ENCODE results near the gene TEX48. TPM values are rescaled to one million over a fixed set of nuclear protein-coding genes. Genes with fewer than 3 reads are reported as not detected.

Gene TEX48
- total RNA-seq, 4 donors from 2014 or later = not detected

GRCh38 chr9:114666851-114667250 is 15.1 kb downstream of the TEX48 start:
- no peak for TF ChIP-seq CTCF (IDR thresholded peaks at IDR 0.05; ENCODE audit: low read depth)

GRCh38 chr9:114666401-114666800 is 15.6 kb downstream of the TEX48 start:
- no peak for TF ChIP-seq CTCF (IDR thresholded peaks at IDR 0.05; ENCODE audit: low read depth)

- TF ChIP-seq CTCF (IDR thresholded peaks at IDR 0.05; ENCODE audit: low read depth) = no peak
Observed at GRCh38 chr9:114664181-114664580, 17.8 kb downstream of the TEX48 start.

- TF ChIP-seq CTCF (IDR thresholded peaks at IDR 0.05; ENCODE audit: low read depth) = no peak
Observed at GRCh38 chr9:114662081-114662989, 19.7 kb downstream of the TEX48 start.

GRCh38 chr9:114657705-114658104 is 24.3 kb downstream of the TEX48 start, which contains the start of gene TEX53:
Gene TEX53, minus strand, starts transcription at chr9:114657805. Its CDS starts 31 bp downstream, at chr9:114657774.
- no peak for TF ChIP-seq CTCF (IDR thresholded peaks at IDR 0.05; ENCODE audit: low read depth)

GRCh38 chr9:114656301-114656700 is 25.7 kb downstream of the TEX48 start:
- no peak for TF ChIP-seq CTCF (IDR thresholded peaks at IDR 0.05; ENCODE audit: low read depth)

GRCh38 chr9:114655689-114656088 is 26.3 kb downstream of the TEX48 start:
- TF ChIP-seq CTCF (IDR thresholded peaks at IDR 0.05; ENCODE audit: low read depth) = no peak
